Common myeloid progenitor, CD34-positive (primary cell): Measurements from ENCODE around the gene RHBDL2. TPM values are rescaled to one million over a fixed set of nuclear protein-coding genes. Genes with fewer than 3 reads are reported as not detected.
"Not testable (repeated sequence)": the region's sequence is repeated elsewhere in the genome, so short reads cannot be mapped to it uniquely, and the experiment has no call there.

ENCODE experiments used
- CTCF ChIA-PET: fragments of 350-600 bp; sonication (Branson Sonifier 250); formaldehyde crosslinking; loops from one replicate; lab custom pipeline; 2021; ENCODE audit warnings: antibody characterized with exemption; lab: Charles Lee
- POLR2A ChIA-PET: fragments of 350-600 bp; sonication (Branson Sonifier 250); formaldehyde crosslinking; loops from one replicate; lab custom pipeline; 2021; ENCODE audit warnings: antibody characterized with exemption; lab: Charles Lee
- DNase-seq, 3 donors: peaks; one replicate each; pipeline versions ENCODE4 v3.0.0 to v3.0.0-alpha.2; 2013
- H3K27ac ChIP-seq, 2 experiments: 1 replicate in 1 of 2; 2 replicates in 1 of 2; pipeline ENCODE4 v1.7.0; 2013; ENCODE audit warnings: inconsistent platforms in 2 of 2, low read length in 2 of 2, mild to moderate bottlenecking in 2 of 2, low read depth in 1 of 2, moderate library complexity in 1 of 2; ENCODE audit not compliant: severe bottlenecking in 2 of 2, insufficient read depth in 1 of 2, poor library complexity in 1 of 2
- H3K27me3 ChIP-seq, 5 experiments: replicated peaks in 2 of 5; 1 replicate in 3 of 5; 2 replicates in 2 of 5; pipeline versions ENCODE4 v1.6.1 to v1.7.0; 2013; ENCODE audit warnings: low read length in 4 of 5, mild to moderate bottlenecking in 2 of 5, moderate library complexity in 2 of 5, inconsistent platforms in 1 of 5; ENCODE audit not compliant: insufficient read depth in 5 of 5, control insufficient read depth in 4 of 5
- H3K36me3 ChIP-seq, 4 experiments: 1 replicate in 2 of 4; 2 replicates in 2 of 4; pipeline versions ENCODE4 v1.6.1 to v1.7.0; 2013; ENCODE audit warnings: low read length in 3 of 4, control low read depth in 1 of 4, mild to moderate bottlenecking in 1 of 4; ENCODE audit not compliant: control insufficient read depth in 4 of 4, insufficient read depth in 4 of 4
- H3K4me1 ChIP-seq, 4 experiments: 1 replicate in 3 of 4; 2 replicates in 1 of 4; pipeline versions ENCODE4 v1.6.1 to v1.7.1; 2013; ENCODE audit warnings: low read length in 3 of 4, mild to moderate bottlenecking in 3 of 4, control low read depth in 1 of 4, inconsistent platforms in 1 of 4, moderate library complexity in 1 of 4; ENCODE audit not compliant: control insufficient read depth in 4 of 4, insufficient read depth in 4 of 4; ENCODE audit errors: control extremely low read depth in 1 of 4
- H3K4me3 ChIP-seq, 7 experiments: 1 replicate in 4 of 7; 2 replicates in 3 of 7; pipeline versions ENCODE4 v1.5.1 to v1.7.0; 2013; ENCODE audit warnings: mild to moderate bottlenecking in 7 of 7, low read length in 6 of 7, moderate library complexity in 6 of 7, inconsistent platforms in 2 of 7, low read depth in 2 of 7, control low read depth in 1 of 7; ENCODE audit not compliant: insufficient read depth in 4 of 7, control insufficient read depth in 1 of 7; ENCODE audit errors: extremely low read depth in 1 of 7
- H3K9me3 ChIP-seq, 5 experiments: 1 replicate in 4 of 5; 2 replicates in 1 of 5; pipeline versions ENCODE4 v1.6.1 to v1.7.1; 2013; ENCODE audit warnings: low read length in 4 of 5, mild to moderate bottlenecking in 2 of 5, inconsistent platforms in 1 of 5, low read depth in 1 of 5, moderate library complexity in 1 of 5; ENCODE audit not compliant: control insufficient read depth in 4 of 5, insufficient read depth in 2 of 5; ENCODE audit errors: control extremely low read depth in 1 of 5
- WGBS: methylation state at CpG from one replicate; pipeline ENCODE4 v1.1.5; 2013; ENCODE audit not compliant: insufficient coverage; 5-methylcytosine and 5-hydroxymethylcytosine counted together
- polyA plus RNA-seq: library from polyadenylated mRNA; unstranded; fragments of 120-200 nt; gene quantifications from one replicate; pipeline ENCODE4 v1.2.1, GENCODE V29; 2013

Gene RHBDL2
- polyA plus RNA-seq = 0.25 TPM

GRCh38 chr1:38941527-38942019 is at the start of gene RHBDL2:
Gene RHBDL2 (minus strand): TSS chr1:38941830. CDS start chr1:38919212, 22,618 bp downstream.
- no peak for DNase-seq
- ChIA-PET POLR2A (no interaction called here), CTCF (no interaction called here)
- Histone ChIP-seq H3K27me3 (no peaks in the 10 kb centered on the region), H3K4me1 (peaks cover 0 to 2% (median 0%) of the 10 kb centered on the region in 4 experiments), H3K4me3 (no peak within 1 kb of the TSS), H3K36me3 (no peaks in the 10 kb centered on the region), H3K27ac (no peak within 1 kb of the TSS), H3K9me3 (no peaks in the 10 kb centered on the region)
- 86% methylated on average over 10 of the region's 14 CpGs for WGBS

- CTCF ChIA-PET = no interaction called here
- no peaks in the 10 kb centered on the region for H3K9me3 ChIP-seq
- peaks cover 0 to 11% (median 7%) of the 10 kb centered on the region in 4 experiments for H3K36me3 ChIP-seq
- peak within 1 kb of the TSS; percentile 78 to 95 (median 88) for H3K4me3 ChIP-seq
- H3K4me1 ChIP-seq = peaks cover 8 to 18% (median 16%) of the 10 kb centered on the region in 4 experiments
- H3K27ac ChIP-seq = peak within 1 kb of the TSS; percentile 68 to 88
- POLR2A ChIA-PET = no interaction called here
- H3K27me3 ChIP-seq = no peaks in the 10 kb centered on the region
- DNase-seq = peak; percentile 94 to 95 (median 95)
- 1% methylated on average over 64 of the region's 76 CpGs for WGBS
These were observed 49.4 kb upstream of the RHBDL2 start, which contains the start of gene AKIRIN1 for GRCh38 chr1:38990738-38991637. Gene AKIRIN1 (plus strand): TSS chr1:38991276. CDS start chr1:38991381, 105 bp downstream.

- no CpG with 5 or more reads among the region's 5 CpGs for WGBS
- Histone ChIP-seq H3K27me3 (no peaks in the 10 kb centered on the region), H3K9me3 (no peaks in the 10 kb centered on the region), H3K27ac (peak overlapping the region; percentile 46 to 88), H3K36me3 (peaks cover 0 to 8% (median 4%) of the 10 kb centered on the region in 4 experiments), H3K4me3 (peak overlapping the region in 6 of 7 experiments; percentile 66 to 95 (median 68)), H3K4me1 (peaks cover 8 to 18% (median 16%) of the 10 kb centered on the region in 4 experiments)
- ChIA-PET POLR2A (no interaction called here), CTCF (interaction anchor here (0.9 kb wide), 1 partner anchor 15 kb away, joined by 3 read pairs; no protein-coding TSS in a partner anchor)
- DNase-seq = peak; percentile 16 to 65 (median 53)
These were observed 48.7 kb upstream of the RHBDL2 start for GRCh38 chr1:38990386-38990737.

- no peak for DNase-seq
- H3K27me3 ChIP-seq = no peaks in the 10 kb centered on the region
- H3K27ac ChIP-seq = peak overlapping the region in 1 of 2 experiments; percentile 88
- WGBS = 100% methylated on average over 2 of the region's 2 CpGs
- ChIA-PET POLR2A (no interaction called here), CTCF (interaction anchor here (0.6 to 0.9 kb wide), 2 partner anchors 15 to 293 kb away, joined by 3 to 4 read pairs; no protein-coding TSS in a partner anchor)
- peaks cover 0 to 5% (median under 1%) of the 10 kb centered on the region in 4 experiments for H3K36me3 ChIP-seq
- H3K4me3 ChIP-seq = no peak overlapping the region
- no peaks in the 10 kb centered on the region for H3K9me3 ChIP-seq
- H3K4me1 ChIP-seq = peaks cover 8 to 18% (median 16%) of the 10 kb centered on the region in 4 experiments
These were observed 48.3 kb upstream of the RHBDL2 start for GRCh38 chr1:38989979-38990378.

GRCh38 chr1:38979380-38979779 is 37.8 kb upstream of the RHBDL2 start:
- H3K27me3 ChIP-seq, H3K36me3 ChIP-seq, POLR2A ChIA-PET, H3K27ac ChIP-seq, H3K4me1 ChIP-seq, CTCF ChIA-PET, H3K9me3 ChIP-seq, H3K4me3 ChIP-seq, DNase-seq: not testable (repeated sequence)
- no CpG with 5 or more reads among the region's 1 CpG for WGBS

GRCh38 chr1:38978245-38978542 is 36.6 kb upstream of the RHBDL2 start:
- H3K36me3 ChIP-seq, H3K4me3 ChIP-seq, CTCF ChIA-PET, H3K9me3 ChIP-seq, H3K27me3 ChIP-seq, POLR2A ChIA-PET, H3K4me1 ChIP-seq, H3K27ac ChIP-seq: not testable (repeated sequence)
- peak in 1 of 3 donors; percentile 15 for DNase-seq
- 100% methylated on average over 1 of the region's 6 CpGs for WGBS
